Pulmonary artery endothelial cell (primary cell): ENCODE data around the gene SPECC1L. TPM values are rescaled to one million over a fixed set of nuclear protein-coding genes. Genes with fewer than 3 reads are reported as not detected.
"Not testable (repeated sequence)": the region's sequence is repeated elsewhere in the genome, so short reads cannot be mapped to it uniquely, and the experiment has no call there.

Experiments
- DNase-seq: peaks from one replicate; pipeline ENCODE4 v3.0.0-alpha.2; 2011; ENCODE audit warnings: low read depth, low spot score
- total RNA-seq: library from RNA; depleted of rRNA; stranded (reverse); fragments of >200 nt; gene quantifications from 2 replicates; pipeline ENCODE4 v1.2.3, GENCODE V29; 2014

Gene SPECC1L
- total RNA-seq, 1 donor from 2014 or later, result 42.0 TPM

DNA sequence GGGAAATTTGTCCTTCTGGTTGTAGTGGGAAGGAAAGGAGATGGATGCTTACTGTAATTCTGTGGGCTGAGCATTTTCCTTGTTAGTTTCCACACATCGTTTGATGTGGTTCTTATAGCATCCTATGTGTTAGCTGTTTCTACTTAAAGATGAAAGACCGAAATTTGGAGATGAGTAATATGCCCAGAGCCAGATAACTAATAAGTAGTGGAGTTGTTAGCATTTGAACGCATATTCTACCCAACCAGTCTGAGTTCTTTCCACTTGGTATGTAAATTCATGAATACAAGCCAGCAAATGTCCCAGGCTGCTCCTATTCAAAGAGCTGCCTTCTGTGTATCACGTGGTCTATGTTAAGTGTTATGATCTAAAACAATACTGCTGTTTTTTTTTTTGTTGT, 14.6 kb downstream of the SPECC1L start:
- DNase-seq, result no peak

DNA sequence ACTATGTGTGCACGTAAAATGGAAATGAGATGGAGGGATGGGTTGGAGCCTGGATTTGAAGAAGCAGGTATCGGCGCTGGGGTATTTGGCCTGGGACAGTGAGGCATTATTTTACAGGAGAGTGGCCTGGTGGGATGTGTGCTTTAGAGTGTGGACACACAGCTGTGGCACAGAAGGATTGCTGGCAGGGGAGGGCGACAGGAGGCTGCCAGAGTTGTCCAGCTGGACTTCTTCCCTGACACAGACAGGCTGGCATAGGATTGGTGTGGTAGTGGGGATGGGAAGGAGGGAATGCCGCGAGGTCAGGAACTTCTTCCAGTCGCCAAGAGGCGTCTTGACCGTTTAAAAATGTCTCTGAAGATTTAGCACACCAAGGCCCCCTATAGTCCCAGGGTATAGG, 16.6 kb downstream of the SPECC1L start:
- DNase-seq, result not testable (repeated sequence)

- DNase-seq, result not testable (repeated sequence)
Observed at GRCh38 chr22:24287801-24288200, 17.2 kb downstream of the SPECC1L start.

GRCh38 chr22:24289114-24289513, 18.5 kb downstream of the SPECC1L start:
- no peak for DNase-seq

DNA sequence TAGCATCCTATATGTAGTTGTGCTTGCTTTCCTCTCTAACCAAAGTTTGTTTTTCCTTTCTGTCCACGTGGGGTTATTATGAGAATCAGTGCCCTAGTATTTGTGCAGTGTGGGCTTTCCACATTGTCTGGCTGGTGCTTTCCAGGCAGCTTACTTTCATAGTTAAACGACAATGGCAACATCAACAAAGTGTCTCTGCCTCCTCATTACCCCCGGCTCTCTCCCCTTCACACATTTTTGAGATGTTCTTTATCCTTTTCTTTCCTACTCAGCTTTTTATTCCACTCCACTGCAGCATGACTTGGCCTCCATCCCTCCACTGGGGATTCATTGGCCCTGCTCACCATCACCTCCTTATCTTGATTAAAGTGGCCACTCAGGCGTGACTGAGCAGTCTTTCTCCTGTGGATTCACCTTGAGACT, 19.1 kb downstream of the SPECC1L start:
- DNase-seq, result no peak

DNA sequence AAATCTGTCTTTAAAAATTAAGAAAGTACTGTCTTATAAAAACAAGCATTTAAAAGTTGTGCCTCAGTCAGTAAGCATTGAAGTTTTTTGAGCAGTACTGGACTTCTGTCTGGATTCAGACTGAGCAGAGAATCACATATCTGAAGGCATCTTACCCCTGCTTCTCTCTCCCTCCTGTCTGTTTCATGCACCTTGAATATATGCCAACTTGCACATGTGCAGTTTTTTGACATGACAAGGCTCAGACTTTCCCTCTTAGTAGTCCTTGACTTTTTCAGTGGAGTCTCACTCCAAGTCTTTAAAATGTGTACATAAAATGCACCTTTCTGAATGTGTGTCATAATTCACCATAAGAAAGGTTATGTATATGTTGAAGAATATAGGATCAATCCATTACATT, 19.8 kb downstream of the SPECC1L start:
- no peak for DNase-seq

DNA sequence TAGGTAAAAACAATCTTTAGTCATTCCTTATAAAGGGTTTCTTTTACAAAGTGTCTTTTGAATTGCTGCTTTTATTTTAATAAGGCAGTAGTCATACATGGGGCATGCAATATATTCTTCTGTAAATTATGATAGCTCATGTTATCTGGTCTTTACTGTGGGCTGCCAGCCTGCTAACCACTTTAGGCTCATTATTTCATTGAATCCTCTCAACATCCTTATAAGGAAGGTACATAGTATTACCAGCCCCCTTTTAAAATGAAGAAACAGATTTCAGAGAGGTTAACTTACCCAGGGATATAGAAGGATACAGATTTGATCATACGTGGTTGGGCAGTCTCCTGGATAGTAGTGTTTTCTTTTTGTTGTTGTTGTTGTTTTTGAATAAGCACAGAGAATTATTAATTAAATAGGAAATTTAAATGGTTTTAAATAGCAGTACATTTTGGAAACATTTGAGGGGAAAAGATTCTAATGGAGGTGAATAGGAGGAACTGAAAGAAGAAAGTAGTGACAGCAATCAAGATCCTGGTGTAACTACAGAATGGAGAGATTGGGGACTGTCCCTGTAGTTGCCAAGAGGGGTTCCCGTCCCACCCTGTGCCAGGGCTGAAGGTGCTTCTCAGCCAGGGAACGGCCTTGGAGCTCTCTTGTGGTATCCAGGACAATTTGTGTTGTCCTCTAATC, 21.0 kb downstream of the SPECC1L start:
- DNase-seq, result no peak

GRCh38 chr22:24292202-24292830, 21.7 kb downstream of the SPECC1L start:
- not testable (repeated sequence) for DNase-seq

DNA sequence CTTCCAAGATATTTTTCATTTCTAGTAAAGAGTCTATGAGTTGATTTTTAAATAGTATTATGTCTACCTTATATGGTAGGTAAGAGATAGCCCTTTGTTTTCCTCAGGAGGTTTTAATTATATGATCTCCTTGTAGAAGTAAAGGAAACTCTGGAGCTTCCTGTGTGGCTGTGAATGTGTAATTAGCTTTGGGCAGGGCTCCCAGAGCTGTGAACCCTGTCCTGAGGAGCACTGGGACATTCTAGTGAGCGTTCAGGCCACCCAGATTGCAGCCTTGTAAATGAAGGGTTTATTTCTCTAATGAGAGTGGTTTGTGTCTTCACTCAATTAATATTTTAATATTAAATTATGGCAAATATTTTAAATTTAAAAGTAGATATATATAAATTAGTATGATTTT, 24.3 kb downstream of the SPECC1L start:
- not testable (repeated sequence) for DNase-seq

DNA sequence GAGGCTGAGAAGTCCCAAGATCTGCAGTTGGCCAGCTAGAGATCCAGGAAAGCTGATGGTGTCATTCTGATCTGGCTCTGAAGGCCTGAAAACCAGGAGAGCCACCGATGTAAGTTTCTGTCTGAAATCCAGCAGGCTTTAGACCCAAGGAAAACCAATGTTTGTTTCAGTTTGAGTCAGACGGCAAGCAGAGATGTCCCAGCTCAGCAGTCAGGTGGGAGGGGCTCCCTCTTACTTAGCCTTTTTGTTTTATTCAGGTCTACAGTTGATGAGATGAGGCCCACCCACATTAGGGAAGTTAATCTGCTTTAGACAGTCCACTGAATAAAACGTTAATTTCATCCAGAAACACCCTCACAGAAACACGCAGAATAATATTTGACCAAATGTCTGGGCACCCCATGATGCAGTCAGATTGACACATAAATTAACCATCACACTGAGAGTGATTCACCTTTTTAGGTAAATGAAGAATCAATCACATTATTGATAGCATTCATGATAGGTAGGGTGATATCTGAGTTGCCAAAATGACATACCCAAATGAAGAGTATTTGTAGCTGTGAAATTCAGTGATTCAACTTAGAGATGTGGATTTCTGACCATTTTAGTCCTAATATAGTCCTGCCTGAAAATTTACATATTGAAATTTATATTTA, 28.0 kb downstream of the SPECC1L start:
- not testable (repeated sequence) for DNase-seq

DNA sequence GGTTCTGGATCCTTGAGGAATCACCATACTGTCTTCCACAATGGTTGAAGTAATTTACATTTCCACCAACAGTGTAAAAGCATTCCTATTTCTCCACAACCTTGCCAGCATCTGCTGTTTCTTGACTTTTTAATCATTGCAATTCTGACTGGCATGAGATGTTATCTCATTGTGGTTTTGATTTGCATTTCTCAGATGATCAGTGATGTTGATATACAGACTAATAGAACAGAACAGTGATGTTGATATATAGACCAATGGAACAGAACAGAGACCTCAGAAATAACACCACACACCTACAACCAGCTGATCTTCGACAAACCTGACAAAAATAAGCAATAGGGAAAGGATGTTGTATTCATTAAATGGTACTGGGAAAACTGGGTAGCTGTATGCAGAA, 29.9 kb downstream of the SPECC1L start:
- DNase-seq, result not testable (repeated sequence)

GRCh38 chr22:24302591-24302990, 32.0 kb downstream of the SPECC1L start:
- DNase-seq, result no peak

DNA sequence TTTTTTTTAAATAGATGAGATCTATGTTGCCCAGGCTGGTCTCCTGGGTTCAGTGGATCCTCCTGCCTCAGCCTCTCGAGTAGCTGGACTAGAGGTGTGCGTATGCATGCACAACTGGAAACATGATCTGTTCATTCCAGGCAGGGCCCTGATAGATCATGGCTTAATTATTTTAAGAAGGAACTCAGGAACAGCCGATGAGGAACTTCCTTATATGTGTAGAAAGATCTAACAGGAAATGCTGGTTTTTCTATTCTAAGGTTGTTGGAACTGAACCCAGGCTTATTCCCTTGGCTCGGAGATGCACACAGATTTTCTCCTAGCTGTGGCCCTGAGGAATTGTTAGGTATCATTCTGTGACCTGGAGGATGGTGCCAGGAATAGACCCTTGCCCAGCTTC, 32.4 kb downstream of the SPECC1L start:
- DNase-seq, result no peak

DNA sequence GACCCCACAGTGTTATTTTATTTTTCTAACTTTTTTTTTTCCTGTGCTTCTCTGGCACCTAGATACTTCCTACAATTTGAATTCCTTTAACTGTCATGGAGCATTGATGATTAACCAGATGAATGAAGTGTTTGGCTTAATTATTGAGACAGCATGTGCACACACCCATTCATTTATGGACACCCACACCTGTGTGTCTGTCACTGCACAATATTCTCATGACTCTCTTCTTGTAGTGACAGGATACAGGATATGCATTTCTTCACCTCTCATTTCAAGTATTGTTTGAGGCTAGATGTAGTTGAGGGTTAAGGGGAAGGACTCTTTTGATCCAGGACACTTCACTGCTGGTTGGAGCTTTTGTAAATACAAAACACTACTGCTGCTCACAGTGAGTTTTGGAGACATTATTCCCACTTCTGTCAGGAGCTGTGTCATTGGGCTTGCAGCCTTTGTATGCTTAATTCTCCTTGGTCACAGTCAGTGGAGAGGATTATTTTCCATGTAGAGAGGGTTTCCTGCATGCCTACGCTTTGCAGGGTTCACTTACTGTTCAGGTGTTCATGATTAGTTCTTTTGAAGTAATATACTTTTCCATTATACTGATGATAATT, 33.5 kb downstream of the SPECC1L start:
- DNase-seq, result no peak

DNA sequence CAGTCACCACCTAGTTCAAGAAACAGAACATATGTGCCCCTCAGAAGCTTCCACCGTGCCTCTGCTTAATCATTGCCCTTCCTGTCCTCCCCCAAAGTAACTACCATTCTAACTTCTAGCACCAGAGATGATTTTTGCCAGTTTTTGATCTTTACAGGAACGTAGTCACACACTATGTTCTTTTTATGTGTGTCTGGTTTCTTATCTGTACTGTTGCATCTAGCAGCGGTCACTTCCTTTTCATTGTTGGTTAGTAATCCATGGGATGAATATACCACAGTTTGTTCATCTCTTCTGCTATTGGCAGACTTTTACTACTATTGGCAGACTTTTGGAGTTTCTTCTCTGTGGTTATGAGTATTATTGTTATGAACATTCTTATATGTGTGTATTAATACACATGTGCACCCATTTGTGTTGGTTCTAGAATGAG, 34.6 kb downstream of the SPECC1L start:
- DNase-seq, result peak; percentile 71

DNA sequence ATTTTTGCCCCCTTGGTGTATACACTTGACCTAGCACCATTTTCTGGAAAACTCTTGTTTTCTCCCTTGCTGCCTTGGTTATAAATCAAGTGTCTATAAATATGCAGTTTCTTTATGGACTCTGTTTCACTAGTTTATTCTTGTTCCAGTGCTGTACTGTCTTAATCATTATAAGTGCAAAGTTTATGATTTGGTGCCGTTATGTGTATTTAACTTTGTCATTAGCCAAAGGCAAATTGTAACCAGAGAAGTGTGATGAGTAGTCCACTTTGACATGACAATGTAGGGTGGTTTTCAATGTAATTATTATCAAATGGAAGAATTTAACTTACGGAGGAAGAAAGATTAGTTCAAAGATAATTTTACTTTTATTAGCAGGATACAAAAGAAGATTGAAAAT, 40.3 kb downstream of the SPECC1L start:
- no peak for DNase-seq

- no peak for DNase-seq
Observed at GRCh38 chr22:24315367-24315966, 44.8 kb downstream of the SPECC1L start.

DNA sequence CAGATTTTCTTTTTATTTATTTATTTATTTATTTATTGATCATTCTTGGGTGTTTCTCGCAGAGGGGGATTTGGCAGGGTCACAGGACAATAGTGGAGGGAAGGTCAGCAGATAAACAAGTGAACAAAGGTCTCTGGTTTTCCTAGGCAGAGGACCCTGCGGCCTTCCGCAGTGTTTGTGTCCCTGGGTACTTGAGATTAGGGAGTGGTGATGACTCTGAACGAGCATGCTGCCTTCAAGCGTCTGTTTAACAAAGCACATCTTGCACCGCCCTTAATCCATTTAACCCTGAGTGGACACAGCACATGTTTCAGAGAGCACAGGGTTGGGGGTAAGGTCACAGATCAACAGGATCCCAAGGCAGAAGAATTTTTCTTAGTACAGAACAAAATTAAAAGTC, 45.6 kb downstream of the SPECC1L start:
- not testable (repeated sequence) for DNase-seq

DNA sequence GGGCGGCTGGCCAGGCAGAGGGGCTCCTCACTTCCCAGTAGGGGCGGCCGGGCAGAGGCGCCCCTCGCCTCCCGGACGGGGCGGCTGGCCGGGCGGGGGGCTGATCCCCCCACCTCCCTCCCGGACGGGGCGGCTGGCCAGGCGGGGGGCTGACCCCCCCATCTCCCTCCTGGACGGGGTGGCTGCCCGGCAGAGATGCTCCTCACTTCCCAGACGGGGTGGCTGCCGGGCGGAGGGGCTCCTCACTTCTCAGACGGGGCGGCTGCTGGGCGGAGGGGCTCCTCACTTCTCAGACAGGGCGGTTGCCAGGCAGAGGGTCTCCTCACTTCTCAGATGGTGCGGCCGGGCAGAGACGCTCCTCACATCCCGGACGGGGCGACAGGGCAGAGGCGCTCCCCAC, 46.9 kb downstream of the SPECC1L start:
- DNase-seq, result not testable (repeated sequence)

- DNase-seq, result peak; percentile 72
Observed at GRCh38 chr22:24319451-24319850, 48.8 kb downstream of the SPECC1L start.

GRCh38 chr22:24321999-24322398, 51.4 kb downstream of the SPECC1L start:
- no peak for DNase-seq

DNA sequence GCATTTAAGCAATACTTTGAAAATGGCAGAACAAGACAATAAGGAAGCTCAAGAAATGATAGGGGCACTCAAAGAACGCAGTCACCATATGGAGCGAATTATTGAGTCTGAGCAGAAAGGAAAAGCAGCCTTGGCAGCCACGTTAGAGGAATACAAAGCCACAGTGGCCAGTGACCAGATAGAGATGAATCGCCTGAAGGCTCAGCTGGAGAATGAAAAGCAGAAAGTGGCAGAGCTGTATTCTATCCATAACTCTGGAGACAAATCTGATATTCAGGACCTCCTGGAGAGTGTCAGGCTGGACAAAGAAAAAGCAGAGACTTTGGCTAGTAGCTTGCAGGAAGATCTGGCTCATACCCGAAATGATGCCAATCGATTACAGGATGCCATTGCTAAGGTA, 51.9 kb downstream of the SPECC1L start:
- DNase-seq, result no peak
